ENCODE data around the gene CLINT1. TPM values are rescaled to one million over a fixed set of nuclear protein-coding genes. Genes with fewer than 3 reads are reported as not detected.

Gene CLINT1
- total and polyA plus RNA-seq, 9 of the 15 experiments (the other 6 are each of a cell fraction or from before 2014, with no cell fraction given) = 23.6 to 125 (median 71.4) TPM

DNA sequence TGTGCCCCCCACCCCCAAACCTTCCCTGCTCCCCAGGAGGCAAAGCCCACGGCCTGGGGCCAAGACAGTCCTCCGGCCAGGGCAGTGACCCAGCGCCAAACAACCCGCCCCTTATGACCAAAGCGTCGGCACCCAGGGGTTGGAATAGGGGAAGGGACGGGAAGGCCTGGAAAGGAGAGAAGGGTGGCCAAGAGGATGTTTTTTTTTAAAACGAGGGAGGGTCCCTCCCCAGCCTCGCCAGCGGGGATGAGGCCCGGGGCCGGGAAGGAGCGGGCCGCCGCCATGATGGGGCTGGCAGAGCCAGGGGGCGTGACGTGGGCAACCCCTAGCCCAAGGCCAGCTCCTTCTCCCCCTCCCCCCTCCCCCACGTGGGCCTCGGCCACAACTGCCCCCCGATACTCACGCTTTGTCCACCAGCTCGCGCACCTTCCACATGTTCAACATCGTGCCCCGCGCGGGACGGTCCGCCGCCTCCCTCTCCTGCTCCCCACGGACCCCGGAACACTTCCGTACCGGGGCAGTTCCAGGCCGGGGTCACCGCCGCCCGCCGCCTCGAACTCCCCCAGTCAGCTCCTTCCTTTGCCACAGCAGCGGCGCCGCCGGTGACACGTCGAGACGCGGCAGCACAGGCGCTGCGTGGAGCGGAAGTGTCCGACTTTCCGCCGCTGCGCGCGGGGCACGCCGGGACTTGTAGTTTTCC is at the start of gene CLINT1 (continued):
- TF ChIP-seq, protein P1, sequence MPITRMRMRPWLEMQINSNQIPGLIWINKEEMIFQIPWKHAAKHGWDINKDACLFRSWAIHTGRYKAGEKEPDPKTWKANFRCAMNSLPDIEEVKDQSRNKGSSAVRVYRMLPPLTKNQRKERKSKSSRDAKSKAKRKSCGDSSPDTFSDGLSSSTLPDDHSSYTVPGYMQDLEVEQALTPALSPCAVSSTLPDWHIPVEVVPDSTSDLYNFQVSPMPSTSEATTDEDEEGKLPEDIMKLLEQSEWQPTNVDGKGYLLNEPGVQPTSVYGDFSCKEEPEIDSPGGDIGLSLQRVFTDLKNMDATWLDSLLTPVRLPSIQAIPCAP (CRISPR knock-in tag; IDR thresholded peaks at IDR 0.05; ENCODE audit: borderline replicate concordance) = no peak
- peak; percentile 89 for TF ChIP-seq ELF2 (CRISPR knock-in tag; IDR thresholded peaks at IDR 0.05)
- no peak for TF ChIP-seq RBM39 (optimal IDR thresholded peaks at IDR 0.05; ENCODE audit: low read depth, low read length)
- peak; percentile 63 for TF ChIP-seq JUND (IDR thresholded peaks at IDR 0.05; ENCODE audit: borderline replicate concordance, low read depth, low read length)
- no peak; the same call in 2 of the 3 replicates for TF ChIP-seq JUND (tag; IDR thresholded peaks at IDR 0.05; ENCODE audit: borderline replicate concordance, low read depth, low read length)
- TF ChIP-seq DPF2 (IDR thresholded peaks at IDR 0.05) = no peak
- 0 out of 2 replicates have a peak, but pooled peaks have one; percentile 40 for TF ChIP-seq SIN3B (IDR thresholded peaks at IDR 0.05; ENCODE audit: low read depth)
- no peak for TF ChIP-seq ZFP1 (CRISPR knock-in tag; IDR thresholded peaks at IDR 0.05)
- no peak for TF ChIP-seq ZNF830 (CRISPR knock-in tag; IDR thresholded peaks at IDR 0.05)
- no peak for TF ChIP-seq BACH1 (tag; IDR thresholded peaks at IDR 0.05)
- no peak for TF ChIP-seq ZNF274 (IDR thresholded peaks at IDR 0.05; ENCODE audit: borderline replicate concordance, low read depth, low read length)
- no peak for TF ChIP-seq ZNF79 (CRISPR knock-in tag; IDR thresholded peaks at IDR 0.05; ENCODE audit: low read depth)
- TF ChIP-seq GATA2 (CRISPR knock-in tag; IDR thresholded peaks at IDR 0.05) = no peak
- TF ChIP-seq, protein P2, sequence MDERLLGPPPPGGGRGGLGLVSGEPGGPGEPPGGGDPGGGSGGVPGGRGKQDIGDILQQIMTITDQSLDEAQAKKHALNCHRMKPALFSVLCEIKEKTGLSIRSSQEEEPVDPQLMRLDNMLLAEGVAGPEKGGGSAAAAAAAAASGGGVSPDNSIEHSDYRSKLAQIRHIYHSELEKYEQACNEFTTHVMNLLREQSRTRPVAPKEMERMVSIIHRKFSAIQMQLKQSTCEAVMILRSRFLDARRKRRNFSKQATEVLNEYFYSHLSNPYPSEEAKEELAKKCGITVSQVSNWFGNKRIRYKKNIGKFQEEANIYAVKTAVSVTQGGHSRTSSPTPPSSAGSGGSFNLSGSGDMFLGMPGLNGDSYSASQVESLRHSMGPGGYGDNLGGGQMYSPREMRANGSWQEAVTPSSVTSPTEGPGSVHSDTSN (CRISPR knock-in tag; IDR thresholded peaks at IDR 0.05; ENCODE audit: low read depth) = no peak
- TF ChIP-seq, protein P2 (tag; conservative IDR thresholded peaks at IDR 0.05; ENCODE audit: low read depth) = no peak
- no peak for TF ChIP-seq NFXL1 (CRISPR knock-in tag; IDR thresholded peaks at IDR 0.05)
- peak; percentile 95 for TF ChIP-seq MTA1 (IDR thresholded peaks at IDR 0.05; ENCODE audit: borderline replicate concordance)
- TF ChIP-seq KLF16 (IDR thresholded peaks at IDR 0.05) = no peak
- TF ChIP-seq HMGN3 (IDR thresholded peaks at IDR 0.05; ENCODE audit: borderline replicate concordance, extremely low read depth, insufficient read length, low read depth, low read length) = peak; percentile 26
- peak; percentile 41; the same call in 1 of the 2 replicates for TF ChIP-seq NR2C1 (IDR thresholded peaks at IDR 0.05)
- peak; percentile 78 for TF ChIP-seq NR2C1 (tag; IDR thresholded peaks at IDR 0.05)
- TF ChIP-seq, protein P3, sequence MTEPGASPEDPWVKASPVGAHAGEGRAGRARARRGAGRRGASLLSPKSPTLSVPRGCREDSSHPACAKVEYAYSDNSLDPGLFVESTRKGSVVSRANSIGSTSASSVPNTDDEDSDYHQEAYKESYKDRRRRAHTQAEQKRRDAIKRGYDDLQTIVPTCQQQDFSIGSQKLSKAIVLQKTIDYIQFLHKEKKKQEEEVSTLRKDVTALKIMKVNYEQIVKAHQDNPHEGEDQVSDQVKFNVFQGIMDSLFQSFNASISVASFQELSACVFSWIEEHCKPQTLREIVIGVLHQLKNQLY (CRISPR knock-in tag; conservative IDR thresholded peaks at IDR 0.05) = no peak

Data from K562 (cell line).